Peyer's patch (tissue), 4 donors: ENCODE data around the gene TCIRG1. TPM values are rescaled to one million over a fixed set of nuclear protein-coding genes. Genes with fewer than 3 reads are reported as not detected.

ENCODE experiments used
- DNase-seq, 3 donors: peaks; one replicate each; pipeline ENCODE4 v3.0.0-alpha.2; 2017 to 2019
- H3K27ac ChIP-seq, 4 donors: fragments of 200-600 bp; sonication (generic); one replicate each; pipeline ENCODE4 v1.5.1; 2016 to 2019
- H3K27me3 ChIP-seq, 2 donors: fragments of 200-600 bp; sonication (generic); one replicate each; pipeline ENCODE4 v1.5.1; 2019
- H3K36me3 ChIP-seq, 3 donors: fragments of 200-600 bp; sonication (generic); one replicate each; pipeline ENCODE4 v1.5.1; 2016 to 2019
- H3K4me1 ChIP-seq, 4 donors: fragments of 200-600 bp; sonication (generic); one replicate each; pipeline ENCODE4 v1.5.1; 2016 to 2019
- H3K4me3 ChIP-seq, 4 donors: fragments of 200-600 bp; sonication (generic); 1 replicate in 3 of 4; 2 replicates in 1 of 4; pipeline ENCODE4 v1.5.1; 2016 to 2019; ENCODE audit warnings: mild to moderate bottlenecking in 1 of 4
- H3K9me3 ChIP-seq, 4 donors: fragments of 200-600 bp; sonication (generic); one replicate each; pipeline ENCODE4 v1.5.1; 2016 to 2019; ENCODE audit warnings: mild to moderate bottlenecking in 1 of 4
- CTCF ChIP-seq, 6 experiments: fragments of 450-650 bp in 4 of 6; fragments of 200-600 bp in 2 of 6; sonication (generic) in 1 of 6; IDR thresholded peaks; one replicate each; pipeline ENCODE4 v1.5.1; 2017 to 2019; ENCODE audit warnings: antibody characterized with exemption in 6 of 6, mild to moderate bottlenecking in 3 of 6, moderate library complexity in 1 of 6
- POLR2A ChIP-seq, 2 donors: fragments of 450-650 bp; IDR thresholded peaks; one replicate each; pipeline ENCODE4 v1.5.1; 2017; ENCODE audit warnings: antibody characterized with exemption in 2 of 2, mild to moderate bottlenecking in 2 of 2, moderate library complexity in 2 of 2
- total RNA-seq, 4 donors: library from RNA; depleted of rRNA; stranded (reverse); fragments of >200 nt; gene quantifications; one replicate each; pipeline ENCODE4 v1.1.0, GENCODE V29; 2016

TCIRG1 gene
- total RNA-seq, 4 donors from 2014 or later, result 239 to 586 (median 464) TPM

- Histone ChIP-seq H3K27me3 (no peaks in the 10 kb centered on the region), H3K9me3 (no peaks in the 10 kb centered on the region), H3K36me3 (peaks cover 0 to 52% (median 0%) of the 10 kb centered on the region in 3 donors), H3K27ac (no peak overlapping the region), H3K4me1 (no peaks in the 10 kb centered on the region), H3K4me3 (no peak overlapping the region)
- TF ChIP-seq CTCF (IDR thresholded peaks at IDR 0.05) (no peak), POLR2A (IDR thresholded peaks at IDR 0.05) (no peak)
- peak in 1 of 3 donors; percentile 53 for DNase-seq
These were observed 39.1 kb downstream of the TCIRG1 start for GRCh38 chr11:68077617-68078582.

GRCh38 chr11:68080860-68081259 lies 42.0 kb downstream of the TCIRG1 start:
- H3K36me3 ChIP-seq, result peaks cover 0 to 27% (median 0%) of the 10 kb centered on the region in 3 donors
- H3K27ac ChIP-seq, result no peak overlapping the region
- no peak for DNase-seq
- H3K4me1 ChIP-seq, result no peaks in the 10 kb centered on the region
- no peak overlapping the region for H3K4me3 ChIP-seq
- TF ChIP-seq CTCF (IDR thresholded peaks at IDR 0.05), result no peak
- TF ChIP-seq POLR2A (IDR thresholded peaks at IDR 0.05), result no peak
- no peaks in the 10 kb centered on the region for H3K27me3 ChIP-seq
- H3K9me3 ChIP-seq, result no peaks in the 10 kb centered on the region

- DNase-seq, result no peak
- H3K36me3 ChIP-seq, result peaks cover 0 to 26% (median 0%) of the 10 kb centered on the region in 3 donors
These were observed 42.9 kb downstream of the TCIRG1 start for GRCh38 chr11:68081691-68082090.

GRCh38 chr11:68082481-68082880 lies 43.7 kb downstream of the TCIRG1 start:
- Histone ChIP-seq H3K27ac (no peak overlapping the region), H3K36me3 (peaks cover 0 to 26% (median 0%) of the 10 kb centered on the region in 3 donors)
- no peak for DNase-seq

More at GRCh38 chr11:68081691-68082090, 42.9 kb downstream of the TCIRG1 start:
- Histone ChIP-seq H3K4me3 (no peak overlapping the region), H3K9me3 (no peaks in the 10 kb centered on the region), H3K27me3 (no peaks in the 10 kb centered on the region), H3K27ac (no peak overlapping the region), H3K4me1 (no peaks in the 10 kb centered on the region)
- TF ChIP-seq CTCF (IDR thresholded peaks at IDR 0.05), result no peak
- TF ChIP-seq POLR2A (IDR thresholded peaks at IDR 0.05), result no peak

GRCh38 chr11:68083517-68083916 lies 44.7 kb downstream of the TCIRG1 start:
- Histone ChIP-seq H3K27ac (no peak overlapping the region), H3K4me1 (no peaks in the 10 kb centered on the region), H3K27me3 (no peaks in the 10 kb centered on the region), H3K36me3 (peaks cover 0 to 26% (median 0%) of the 10 kb centered on the region in 3 donors), H3K4me3 (no peak overlapping the region), H3K9me3 (no peaks in the 10 kb centered on the region)
- DNase-seq, result no peak
- no peak for TF ChIP-seq POLR2A (IDR thresholded peaks at IDR 0.05)
- no peak for TF ChIP-seq CTCF (IDR thresholded peaks at IDR 0.05)

More at GRCh38 chr11:68082481-68082880, 43.7 kb downstream of the TCIRG1 start:
- TF ChIP-seq CTCF (IDR thresholded peaks at IDR 0.05) (no peak), POLR2A (IDR thresholded peaks at IDR 0.05) (no peak)
- Histone ChIP-seq H3K27me3 (no peaks in the 10 kb centered on the region), H3K9me3 (no peaks in the 10 kb centered on the region), H3K4me3 (no peak overlapping the region), H3K4me1 (no peaks in the 10 kb centered on the region)
